H7 (cell line): ENCODE measurements around the gene OGG1. TPM values are rescaled to one million over a fixed set of nuclear protein-coding genes. Genes with fewer than 3 reads are reported as not detected.

Experiments used
- DNase-seq: peaks from one replicate; pipeline ENCODE4 v3.0.0; 2012
- H3K27me3 ChIP-seq: 2 replicates; pipeline ENCODE4 v1.6.0; 2011; ENCODE audit warnings: mild to moderate bottlenecking, low read length; ENCODE audit not compliant: control insufficient read depth, insufficient read depth
- H3K36me3 ChIP-seq: replicated peaks from 2 replicates; pipeline ENCODE4 v1.5.1; 2011; ENCODE audit warnings: low read length; ENCODE audit not compliant: control insufficient read depth, insufficient read depth
- H3K4me3 ChIP-seq: 2 replicates; pipeline ENCODE4 v1.5.1; 2011; ENCODE audit warnings: low read depth, mild to moderate bottlenecking, control low read depth, low read length, moderate library complexity; ENCODE audit not compliant: insufficient read depth
- total RNA-seq: library from RNA; depleted of rRNA; stranded (reverse); fragments of >200 nt; shearing (Covaris generic); gene quantifications from 2 replicates; pipeline ENCODE4 v1.2.3, GENCODE V29; 2014

The OGG1 gene
- total RNA-seq, 1 experiment from 2014 or later: 29.3 TPM

- no peak for DNase-seq
- Histone ChIP-seq H3K27me3 (no peaks in the 10 kb centered on the region), H3K4me3 (no peak overlapping the region), H3K36me3 (peaks cover 23% of the 10 kb centered on the region)
Measured at GRCh38 chr3:9780910-9781309, 31.2 kb downstream of the OGG1 start.

GRCh38 chr3:9781551-9781950 is 31.8 kb downstream of the OGG1 start:
- Histone ChIP-seq H3K4me3 (no peak overlapping the region), H3K36me3 (peaks cover 23% of the 10 kb centered on the region), H3K27me3 (no peaks in the 10 kb centered on the region)
- no peak for DNase-seq

GRCh38 chr3:9781978-9782603 is 32.3 kb downstream of the OGG1 start:
- no peaks in the 10 kb centered on the region for H3K27me3 ChIP-seq
- DNase-seq: no peak
- H3K4me3 ChIP-seq: no peak overlapping the region
- peaks cover 25% of the 10 kb centered on the region for H3K36me3 ChIP-seq

GRCh38 chr3:9782770-9783169 is 33.0 kb downstream of the OGG1 start:
- Histone ChIP-seq H3K27me3 (no peaks in the 10 kb centered on the region), H3K4me3 (no peak overlapping the region), H3K36me3 (peaks cover 25% of the 10 kb centered on the region)
- DNase-seq: peak; percentile 60

- no peak overlapping the region for H3K4me3 ChIP-seq
- no peak for DNase-seq
- peaks cover 26% of the 10 kb centered on the region for H3K36me3 ChIP-seq
- no peaks in the 10 kb centered on the region for H3K27me3 ChIP-seq
Measured at GRCh38 chr3:9783954-9784353, 34.2 kb downstream of the OGG1 start.

- DNase-seq: no peak
- Histone ChIP-seq H3K4me3 (no peak overlapping the region), H3K27me3 (no peaks in the 10 kb centered on the region), H3K36me3 (peaks cover 32% of the 10 kb centered on the region)
Measured at GRCh38 chr3:9784965-9785364, 35.2 kb downstream of the OGG1 start.

GRCh38 chr3:9785602-9786001 is 35.9 kb downstream of the OGG1 start:
- H3K36me3 ChIP-seq: peaks cover 34% of the 10 kb centered on the region
- DNase-seq: no peak
- H3K27me3 ChIP-seq: no peaks in the 10 kb centered on the region
- H3K4me3 ChIP-seq: no peak overlapping the region

- Histone ChIP-seq H3K27me3 (no peaks in the 10 kb centered on the region), H3K36me3 (peaks cover 34% of the 10 kb centered on the region), H3K4me3 (no peak overlapping the region)
- no peak for DNase-seq
Measured at GRCh38 chr3:9786209-9786739, 36.5 kb downstream of the OGG1 start.

- peaks cover 29% of the 10 kb centered on the region for H3K36me3 ChIP-seq
- no peak overlapping the region for H3K4me3 ChIP-seq
- H3K27me3 ChIP-seq: no peaks in the 10 kb centered on the region
- peak; percentile 71 for DNase-seq
Measured at GRCh38 chr3:9786825-9787669, 37.3 kb downstream of the OGG1 start.

- Histone ChIP-seq H3K27me3 (no peaks in the 10 kb centered on the region), H3K36me3 (peaks cover 29% of the 10 kb centered on the region), H3K4me3 (no peak overlapping the region)
- DNase-seq: no peak
Measured at GRCh38 chr3:9787714-9788113, 38.0 kb downstream of the OGG1 start.

- Histone ChIP-seq H3K27me3 (no peaks in the 10 kb centered on the region), H3K36me3 (peaks cover 13% of the 10 kb centered on the region), H3K4me3 (no peak overlapping the region)
- DNase-seq: no peak
Measured at GRCh38 chr3:9791127-9791526, 41.4 kb downstream of the OGG1 start.

GRCh38 chr3:9791790-9792404 is 42.1 kb downstream of the OGG1 start:
- Histone ChIP-seq H3K27me3 (no peaks in the 10 kb centered on the region), H3K36me3 (peaks cover 12% of the 10 kb centered on the region), H3K4me3 (peak overlapping the region; percentile 80)
- DNase-seq: no peak

GRCh38 chr3:9792405-9793160 is 42.8 kb downstream of the OGG1 start, which contains the start of the genes ARPC4 and TADA3:
TSS of gene ARPC4 (plus strand) at chr3:9793082. CDS start at chr3:9793122, 40 bp downstream.
TSS of gene TADA3 (minus strand) at chr3:9792473. CDS start at chr3:9791466, 1,007 bp downstream.
- peaks cover 13% of the 10 kb centered on the region for H3K36me3 ChIP-seq
- peak within 1 kb of the TSS; percentile 80 for H3K4me3 ChIP-seq
- DNase-seq: peak; percentile 97
- H3K27me3 ChIP-seq: no peaks in the 10 kb centered on the region

- DNase-seq: no peak
- Histone ChIP-seq H3K36me3 (peaks cover 13% of the 10 kb centered on the region), H3K27me3 (no peaks in the 10 kb centered on the region), H3K4me3 (peak overlapping the region; percentile 80)
Measured at GRCh38 chr3:9793161-9793781, 43.5 kb downstream of the OGG1 start.
